Measurements from ENCODE around the gene ARHGAP19. TPM values are rescaled to one million over a fixed set of nuclear protein-coding genes. Genes with fewer than 3 reads are reported as not detected.

Gene ARHGAP19
- total and polyA plus RNA-seq, 9 of the 15 experiments (the other 6 are each of a cell fraction or from before 2014, with no cell fraction given), result 14.8 to 49.5 (median 26.8) TPM

DNA sequence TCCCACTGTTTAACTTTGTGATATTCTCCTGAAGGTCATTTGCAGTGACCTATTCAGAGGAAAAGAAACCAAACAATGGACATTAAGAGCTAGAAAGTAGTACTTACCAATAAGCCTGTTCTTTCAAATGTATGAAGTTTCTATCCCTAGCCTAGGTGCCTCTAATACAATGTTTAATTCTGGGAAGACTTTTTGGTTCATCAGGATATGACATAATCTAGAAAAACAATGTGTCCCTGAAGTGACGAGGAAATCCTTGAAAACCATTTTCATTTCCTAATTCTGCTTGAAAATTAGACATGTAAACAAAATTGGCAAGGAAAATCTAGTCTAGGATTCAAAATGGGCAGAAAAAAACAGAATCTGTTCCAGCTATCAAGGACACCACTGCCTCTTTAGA, 36.1 kb downstream of the ARHGAP19 start:
- H3K9me1 ChIP-seq (ENCODE audit: control insufficient read depth, insufficient read depth, low read length), result no peaks in the 10 kb centered on the region
- in situ Hi-C loops (cut with MboI) (no loop called here), intact Hi-C loops (cut with micrococcal nuclease) (no loop called here)
- no peak overlapping the region for H3K9ac ChIP-seq (ENCODE audit: insufficient read depth in 1 of 2, low read depth in 2 of 2, low read length in 2 of 2)
- peaks cover 47% of the 10 kb centered on the region; the same call in 2 of the 3 replicates for H3K36me3 ChIP-seq (ENCODE audit: control insufficient read depth, insufficient read depth, low read length)
- ChIA-PET CTCF (ENCODE audit: low intra/inter-chr PET ratio) (no interaction called here), POLR2A (no interaction called here)
- 88% methylated on average over 1 of the region's 1 CpG for WGBS (ENCODE audit: insufficient coverage, low coverage, missing lambda C conversion rate)
- no peak overlapping the region for H3K4me3 ChIP-seq
- no peak overlapping the region for H2AFZ ChIP-seq (ENCODE audit: low read depth, low read length)
- no TSS peak for BruUV-seq (replicated peaks)
- no peak overlapping the region for H3K27ac ChIP-seq (ENCODE audit: extremely low read depth, low read depth, low read length)
- DNase-seq (ENCODE audit: extremely low read depth in 1 of 4, low spot score in 3 of 4) (no peak), ATAC-seq (no peak), FAIRE-seq (no peak)
- H3K79me2 ChIP-seq (ENCODE audit: control insufficient read depth, insufficient read depth, low read length), result no peaks in the 10 kb centered on the region
- no peak overlapping the region for H3K4me2 ChIP-seq (ENCODE audit: insufficient read depth, low read length)
- H3K9me3 ChIP-seq (replicated peaks; ENCODE audit: control insufficient read depth, insufficient read depth, low read depth, low read length), result no peaks in the 10 kb centered on the region
- H3K27me3 ChIP-seq (ENCODE audit: control insufficient read depth in 2 of 2, insufficient read depth in 2 of 2, low read length in 2 of 2), result no peaks in the 10 kb centered on the region
- no peaks in the 10 kb centered on the region for H3K4me1 ChIP-seq (replicated peaks in 1 of 2; ENCODE audit: control insufficient read depth in 2 of 2, insufficient read depth in 2 of 2, low read length in 2 of 2)
- H4K20me1 ChIP-seq (replicated peaks; ENCODE audit: control insufficient read depth, insufficient read depth, low read length), result no peaks in the 10 kb centered on the region
- TF ChIP-seq RBM17 (IDR thresholded peaks at IDR 0.05; ENCODE audit: borderline replicate concordance, low read depth, low read length) (no peak), ZNF124 (CRISPR knock-in tag; IDR thresholded peaks at IDR 0.05) (no peak), MTA3 (IDR thresholded peaks at IDR 0.05; ENCODE audit: borderline replicate concordance) (no peak), NFRKB (IDR thresholded peaks at IDR 0.05; ENCODE audit: low read depth) (no peak), BRD4 (IDR thresholded peaks at IDR 0.05) (no peak), ZHX1 (conservative IDR thresholded peaks at IDR 0.05; ENCODE audit: low read length) (no peak), TFE3 (CRISPR knock-in tag; IDR thresholded peaks at IDR 0.05) (no peak), HDAC6 (IDR thresholded peaks at IDR 0.05; ENCODE audit: low read depth, low read length) (no peak), KLF16 (IDR thresholded peaks at IDR 0.05) (no peak), HSF4 (CRISPR knock-in tag; IDR thresholded peaks at IDR 0.05; ENCODE audit: borderline replicate concordance) (no peak), GTF3C2 (IDR thresholded peaks at IDR 0.05; ENCODE audit: borderline replicate concordance, extremely low read depth, insufficient read length) (no peak), EP400 (IDR thresholded peaks at IDR 0.05) (no peak)
- TF ChIP-seq, protein P1, sequence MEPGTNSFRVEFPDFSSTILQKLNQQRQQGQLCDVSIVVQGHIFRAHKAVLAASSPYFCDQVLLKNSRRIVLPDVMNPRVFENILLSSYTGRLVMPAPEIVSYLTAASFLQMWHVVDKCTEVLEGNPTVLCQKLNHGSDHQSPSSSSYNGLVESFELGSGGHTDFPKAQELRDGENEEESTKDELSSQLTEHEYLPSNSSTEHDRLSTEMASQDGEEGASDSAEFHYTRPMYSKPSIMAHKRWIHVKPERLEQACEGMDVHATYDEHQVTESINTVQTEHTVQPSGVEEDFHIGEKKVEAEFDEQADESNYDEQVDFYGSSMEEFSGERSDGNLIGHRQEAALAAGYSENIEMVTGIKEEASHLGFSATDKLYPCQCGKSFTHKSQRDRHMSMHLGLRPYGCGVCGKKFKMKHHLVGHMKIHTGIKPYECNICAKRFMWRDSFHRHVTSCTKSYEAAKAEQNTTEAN (CRISPR knock-in tag; IDR thresholded peaks at IDR 0.05), result no peak
- TF ChIP-seq, protein P2, sequence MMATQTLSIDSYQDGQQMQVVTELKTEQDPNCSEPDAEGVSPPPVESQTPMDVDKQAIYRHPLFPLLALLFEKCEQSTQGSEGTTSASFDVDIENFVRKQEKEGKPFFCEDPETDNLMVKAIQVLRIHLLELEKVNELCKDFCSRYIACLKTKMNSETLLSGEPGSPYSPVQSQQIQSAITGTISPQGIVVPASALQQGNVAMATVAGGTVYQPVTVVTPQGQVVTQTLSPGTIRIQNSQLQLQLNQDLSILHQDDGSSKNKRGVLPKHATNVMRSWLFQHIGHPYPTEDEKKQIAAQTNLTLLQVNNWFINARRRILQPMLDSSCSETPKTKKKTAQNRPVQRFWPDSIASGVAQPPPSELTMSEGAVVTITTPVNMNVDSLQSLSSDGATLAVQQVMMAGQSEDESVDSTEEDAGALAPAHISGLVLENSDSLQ (IDR thresholded peaks at IDR 0.05), result no peak

Data from K562 (cell line).